Thoracic aorta (tissue), 2 donors: Measurements from ENCODE around the gene KCP. TPM values are rescaled to one million over a fixed set of nuclear protein-coding genes. Genes with fewer than 3 reads are reported as not detected.

ENCODE experiments used
- ATAC-seq: fragments of 150-250 bp; one replicate; pipeline ENCODE4 v1.8.0; 2017; ENCODE audit warnings: low read depth; ENCODE audit not compliant: insufficient number of reproducible peaks, low FRiP score
- DNase-seq: peaks from one replicate; pipeline ENCODE4 v3.0.0-alpha.2; 2020; ENCODE audit warnings: low spot score
- H3K27ac ChIP-seq, 2 donors: fragments of 200-600 bp; sonication (generic); 1 replicate in 1 of 2; 2 replicates in 1 of 2; pipeline ENCODE4 v1.5.1; 2016; ENCODE audit warnings: mild to moderate bottlenecking in 2 of 2, moderate library complexity in 2 of 2
- H3K27me3 ChIP-seq: fragments of 200-600 bp; sonication (generic); replicated peaks from 2 replicates; pipeline ENCODE4 v1.6.0; 2016; ENCODE audit warnings: mild to moderate bottlenecking; ENCODE audit not compliant: insufficient read depth
- H3K36me3 ChIP-seq: fragments of 200-600 bp; sonication (generic); one replicate; pipeline ENCODE4 v1.5.1; 2016
- H3K4me1 ChIP-seq, 2 donors: fragments of 200-600 bp; sonication (generic); 1 replicate in 1 of 2; 2 replicates in 1 of 2; pipeline versions ENCODE4 v1.5.1 to v1.6.0; 2016; ENCODE audit warnings: low read depth in 2 of 2, mild to moderate bottlenecking in 1 of 2; ENCODE audit not compliant: control insufficient read depth in 1 of 2
- H3K4me3 ChIP-seq: fragments of 200-600 bp; sonication (generic); 2 replicates; pipeline ENCODE4 v1.5.1; 2016; ENCODE audit warnings: mild to moderate bottlenecking
- H3K9me3 ChIP-seq: fragments of 200-600 bp; sonication (generic); 2 replicates; pipeline ENCODE4 v1.5.1; 2016
- total RNA-seq, 2 donors: library from RNA; depleted of rRNA; stranded (reverse); fragments of >200 nt; gene quantifications; one replicate each; pipeline versions ENCODE4 v1.1.0 to v1.2.3, GENCODE V29; 2016
- TF ChIP-seq, protein P1 (sequence below): fragments of 200-600 bp; sonication (generic); IDR thresholded peaks from one replicate; pipeline ENCODE4 v1.5.1; 2019; ENCODE audit warnings: antibody characterized with exemption

KCP gene
- total RNA-seq, 2 donors from 2014 or later: 0.81 to 2.0 TPM

DNA sequence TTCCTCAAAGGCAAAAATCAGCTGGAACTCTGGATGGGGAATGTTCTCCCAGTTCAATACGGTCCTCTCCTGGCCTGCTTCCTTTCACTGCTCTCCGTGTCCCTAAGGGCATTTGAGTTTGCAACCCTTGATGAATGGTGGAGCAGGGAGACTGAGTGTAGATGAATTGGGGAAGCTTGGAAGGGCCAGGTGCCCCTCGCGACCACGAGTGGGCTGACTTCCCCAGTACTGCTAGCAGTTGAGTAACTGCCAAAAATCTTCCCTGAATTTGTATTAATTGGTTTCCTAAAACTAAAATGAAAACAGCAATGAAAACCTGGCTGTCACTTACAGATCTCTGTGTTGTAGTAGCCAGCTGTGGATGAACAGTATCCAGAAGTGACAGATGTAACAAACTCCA, 40.8 kb upstream of the KCP start:
- Histone ChIP-seq H3K9me3 (no peaks in the 10 kb centered on the region), H3K4me3 (no peak overlapping the region), H3K27me3 (no peaks in the 10 kb centered on the region), H3K27ac (no peak overlapping the region), H3K36me3 (no peaks in the 10 kb centered on the region), H3K4me1 (no peaks in the 10 kb centered on the region)
- no peak for ATAC-seq
- no peak for DNase-seq
- TF ChIP-seq, protein P1, sequence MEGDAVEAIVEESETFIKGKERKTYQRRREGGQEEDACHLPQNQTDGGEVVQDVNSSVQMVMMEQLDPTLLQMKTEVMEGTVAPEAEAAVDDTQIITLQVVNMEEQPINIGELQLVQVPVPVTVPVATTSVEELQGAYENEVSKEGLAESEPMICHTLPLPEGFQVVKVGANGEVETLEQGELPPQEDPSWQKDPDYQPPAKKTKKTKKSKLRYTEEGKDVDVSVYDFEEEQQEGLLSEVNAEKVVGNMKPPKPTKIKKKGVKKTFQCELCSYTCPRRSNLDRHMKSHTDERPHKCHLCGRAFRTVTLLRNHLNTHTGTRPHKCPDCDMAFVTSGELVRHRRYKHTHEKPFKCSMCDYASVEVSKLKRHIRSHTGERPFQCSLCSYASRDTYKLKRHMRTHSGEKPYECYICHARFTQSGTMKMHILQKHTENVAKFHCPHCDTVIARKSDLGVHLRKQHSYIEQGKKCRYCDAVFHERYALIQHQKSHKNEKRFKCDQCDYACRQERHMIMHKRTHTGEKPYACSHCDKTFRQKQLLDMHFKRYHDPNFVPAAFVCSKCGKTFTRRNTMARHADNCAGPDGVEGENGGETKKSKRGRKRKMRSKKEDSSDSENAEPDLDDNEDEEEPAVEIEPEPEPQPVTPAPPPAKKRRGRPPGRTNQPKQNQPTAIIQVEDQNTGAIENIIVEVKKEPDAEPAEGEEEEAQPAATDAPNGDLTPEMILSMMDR: no peak

DNA sequence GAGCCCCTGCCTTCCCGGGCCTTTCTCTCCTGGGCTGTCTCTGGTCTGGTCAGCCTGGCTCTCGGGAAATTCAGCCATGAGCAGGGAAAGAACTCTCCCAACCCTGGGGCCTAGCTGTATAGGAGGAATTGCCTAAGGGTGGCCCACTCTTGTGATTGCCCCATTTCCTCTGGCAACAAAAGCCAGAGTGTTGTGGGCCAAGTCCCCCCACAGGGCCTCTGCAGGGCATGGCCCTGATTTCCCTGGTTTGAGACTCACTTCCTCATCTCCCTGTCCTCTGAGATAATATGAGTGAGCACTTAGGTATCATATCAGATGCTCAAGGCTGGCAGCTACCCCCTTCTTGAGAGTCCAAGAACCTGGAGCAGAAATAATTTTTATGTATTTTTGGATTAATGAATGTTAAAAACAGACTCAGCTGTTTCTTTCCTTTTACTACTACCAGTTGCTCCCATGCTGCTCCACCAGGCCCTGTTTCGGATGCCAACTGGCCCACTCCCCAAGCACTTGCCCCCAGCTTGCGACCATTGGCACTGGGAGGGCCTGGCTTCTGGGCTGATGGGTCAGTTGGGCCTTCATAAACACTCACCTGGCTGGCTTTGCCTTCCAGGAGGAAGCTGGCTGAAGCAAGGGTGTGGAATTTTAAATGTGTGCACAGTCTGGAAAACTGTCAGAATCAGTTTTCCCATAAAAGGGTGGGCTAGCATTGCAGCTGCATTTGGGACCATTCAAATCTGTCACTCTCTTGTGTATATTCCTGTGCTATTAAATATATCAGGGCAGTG, 38.7 kb upstream of the KCP start:
- DNase-seq (no peak), ATAC-seq (no peak)
- TF ChIP-seq, protein P1: no peak
- Histone ChIP-seq H3K4me1 (no peaks in the 10 kb centered on the region), H3K4me3 (no peak overlapping the region), H3K9me3 (no peaks in the 10 kb centered on the region), H3K27me3 (no peaks in the 10 kb centered on the region), H3K27ac (no peak overlapping the region), H3K36me3 (no peaks in the 10 kb centered on the region)

DNA sequence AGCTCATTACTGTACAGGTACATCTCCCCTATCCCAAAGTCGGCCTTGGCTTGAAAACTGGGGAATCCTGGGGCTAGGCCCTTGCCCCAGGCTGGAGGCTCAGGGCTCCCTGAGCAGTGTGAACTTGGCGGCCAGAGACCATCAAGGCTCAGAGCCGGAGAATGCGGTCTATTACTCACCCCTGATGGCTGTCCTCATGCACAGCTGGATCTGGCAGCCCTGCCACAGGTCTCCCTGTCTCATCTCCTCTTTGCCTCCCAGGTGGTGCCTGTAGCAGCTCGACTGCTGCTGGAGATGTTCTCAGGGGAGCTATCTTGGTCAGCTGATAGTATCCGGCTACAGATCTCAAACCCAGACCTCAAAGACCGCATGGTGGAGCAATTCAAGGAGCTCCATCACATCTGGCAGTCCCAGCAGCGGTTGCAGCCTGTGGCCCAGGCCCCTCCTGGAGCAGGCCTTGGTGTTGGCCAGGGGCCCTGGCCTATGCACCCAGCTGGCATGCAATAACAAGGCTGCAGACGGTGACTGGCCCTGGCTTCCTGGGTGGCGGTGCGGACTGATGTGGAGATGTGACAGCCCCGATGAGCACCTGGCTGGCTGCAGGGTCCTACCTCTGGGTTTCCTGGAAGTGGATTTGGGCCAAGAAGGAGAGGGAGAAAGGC, 37.9 kb upstream of the KCP start:
- no peak for DNase-seq
- Histone ChIP-seq H3K9me3 (no peaks in the 10 kb centered on the region), H3K36me3 (no peaks in the 10 kb centered on the region), H3K27ac (no peak overlapping the region), H3K27me3 (no peaks in the 10 kb centered on the region), H3K4me1 (no peaks in the 10 kb centered on the region), H3K4me3 (no peak overlapping the region)
- TF ChIP-seq, protein P1: no peak
- ATAC-seq: no peak

DNA sequence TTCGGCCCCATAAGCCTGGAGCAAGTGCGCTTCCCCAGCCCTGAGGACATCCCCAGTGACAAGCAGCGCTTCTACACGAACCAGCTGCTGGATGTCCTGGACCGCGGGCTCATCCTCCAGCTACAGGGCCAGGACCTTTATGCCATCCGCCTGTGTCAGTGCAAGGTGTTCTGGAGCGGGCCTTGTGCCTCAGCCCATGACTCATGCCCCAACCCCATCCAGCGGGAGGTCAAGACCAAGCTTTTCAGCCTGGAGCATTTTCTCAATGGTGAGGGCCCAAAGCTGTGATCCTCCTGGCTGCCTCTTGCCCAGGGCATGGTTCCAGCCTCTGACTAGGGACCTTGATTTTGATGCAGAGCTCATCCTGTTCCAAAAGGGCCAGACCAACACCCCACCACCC, 37.3 kb upstream of the KCP start:
- H3K9me3 ChIP-seq: no peaks in the 10 kb centered on the region
- H3K36me3 ChIP-seq: no peaks in the 10 kb centered on the region
- TF ChIP-seq, protein P1: no peak
- H3K4me3 ChIP-seq: no peak overlapping the region
- no peak overlapping the region for H3K27ac ChIP-seq
- DNase-seq: no peak
- H3K4me1 ChIP-seq: no peaks in the 10 kb centered on the region
- ATAC-seq: no peak
- no peaks in the 10 kb centered on the region for H3K27me3 ChIP-seq

DNA sequence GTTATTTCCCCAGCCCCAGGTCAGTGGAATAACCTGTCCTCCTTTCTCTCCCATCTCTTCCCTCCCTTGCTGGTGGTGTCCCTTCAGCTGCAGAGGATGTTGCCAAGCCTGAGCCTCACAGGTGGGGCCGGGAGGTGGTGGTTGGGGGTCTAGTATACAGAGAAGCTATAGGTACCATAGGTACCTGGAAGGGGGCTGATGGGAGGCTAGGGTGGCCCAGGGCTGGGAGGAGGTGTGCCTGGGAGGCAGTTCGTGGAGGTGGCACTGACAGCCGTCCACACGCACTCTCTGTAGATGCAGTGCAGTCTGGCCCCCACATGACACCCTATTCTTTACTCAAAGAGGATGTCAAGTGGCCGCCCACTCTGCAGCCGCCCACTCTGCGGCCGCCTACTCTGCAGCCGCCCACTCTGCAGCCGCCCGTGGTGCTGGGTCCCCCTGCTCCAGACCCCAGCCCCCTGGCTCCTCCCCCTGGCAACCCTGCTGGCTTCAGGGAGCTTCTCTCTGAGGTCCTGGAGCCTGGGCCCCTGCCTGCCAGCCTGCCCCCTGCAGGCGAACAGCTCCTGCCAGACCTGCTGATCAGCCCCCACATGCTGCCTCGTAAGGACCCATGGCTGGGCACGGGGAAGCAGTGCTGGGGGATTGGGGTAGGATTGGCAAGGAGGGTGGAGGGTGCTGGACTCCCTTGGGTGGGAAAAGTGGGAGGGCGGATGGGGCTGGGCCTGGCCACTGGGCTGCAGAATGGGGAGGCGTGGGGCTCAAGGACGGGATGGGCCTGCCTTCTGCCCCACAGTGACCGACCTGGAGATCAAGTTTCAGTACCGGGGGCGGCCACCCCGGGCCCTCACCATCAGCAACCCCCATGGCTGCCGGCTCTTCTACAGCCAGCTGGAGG, 36.7 kb upstream of the KCP start:
- H3K27me3 ChIP-seq: no peaks in the 10 kb centered on the region
- H3K4me1 ChIP-seq: no peaks in the 10 kb centered on the region
- H3K4me3 ChIP-seq: no peak overlapping the region
- TF ChIP-seq, protein P1: no peak
- no peaks in the 10 kb centered on the region for H3K36me3 ChIP-seq
- DNase-seq: no peak
- ATAC-seq: no peak
- H3K9me3 ChIP-seq: no peaks in the 10 kb centered on the region
- no peak overlapping the region for H3K27ac ChIP-seq
